ENCODE data around the gene BLOC1S3. TPM values are rescaled to one million over a fixed set of nuclear protein-coding genes. Genes with fewer than 3 reads are reported as not detected.

The BLOC1S3 gene
- total and polyA plus RNA-seq, 9 donors: 1.8 to 8.4 (median 7.2) TPM

DNA sequence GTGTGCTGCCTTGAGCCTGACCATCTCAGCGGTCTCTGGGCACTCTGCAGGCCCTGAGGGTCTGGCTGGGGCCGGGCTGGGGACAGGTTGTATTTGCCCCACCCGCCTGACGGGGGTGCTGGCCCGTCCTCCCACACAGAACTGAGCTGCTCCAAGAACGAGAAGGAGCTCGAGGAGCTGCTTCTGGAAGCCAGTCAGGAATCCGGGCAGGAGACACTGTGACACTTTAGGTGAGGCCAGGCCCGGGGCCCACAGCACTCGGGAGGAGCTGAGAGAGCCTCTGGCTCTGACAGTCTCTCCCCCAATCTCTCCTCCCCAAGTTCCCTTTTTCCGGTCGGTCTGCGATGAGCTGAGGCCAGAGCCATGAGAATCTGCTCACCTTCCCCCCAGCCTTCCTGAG lies 32.3 kb upstream of the BLOC1S3 start:
- Histone ChIP-seq H3K36me3 (ENCODE audit: control insufficient read depth, insufficient read depth, low read length) (peaks cover 54% of the 10 kb centered on the region), H3K4me3 (ENCODE audit: low read length) (no peak overlapping the region), H3K9me3 (replicated peaks; ENCODE audit: control insufficient read depth, low read depth, low read length) (no peaks in the 10 kb centered on the region), H3K4me1 (ENCODE audit: control insufficient read depth, insufficient read depth, low read length) (no peaks in the 10 kb centered on the region), H3K27ac (ENCODE audit: low read length) (no peak overlapping the region), H3K27me3 (ENCODE audit: control insufficient read depth, insufficient read depth, low read length) (peaks cover 10% of the 10 kb centered on the region)
- DNase-seq: no peak
- 48% methylated on average over 9 of the region's 13 CpGs for WGBS (ENCODE audit: insufficient coverage)

GRCh38 chr19:45146741-45147205 lies 31.8 kb upstream of the BLOC1S3 start:
- no peak for DNase-seq
- Histone ChIP-seq H3K4me1 (ENCODE audit: control insufficient read depth, insufficient read depth, low read length) (peaks cover 3% of the 10 kb centered on the region), H3K27me3 (ENCODE audit: control insufficient read depth, insufficient read depth, low read length) (peaks cover 16% of the 10 kb centered on the region), H3K9me3 (replicated peaks; ENCODE audit: control insufficient read depth, low read depth, low read length) (no peaks in the 10 kb centered on the region), H3K27ac (ENCODE audit: low read length) (no peak overlapping the region), H3K4me3 (ENCODE audit: low read length) (no peak overlapping the region), H3K36me3 (ENCODE audit: control insufficient read depth, insufficient read depth, low read length) (peaks cover 48% of the 10 kb centered on the region)
- 44% methylated on average over 10 of the region's 18 CpGs for WGBS (ENCODE audit: insufficient coverage)

DNA sequence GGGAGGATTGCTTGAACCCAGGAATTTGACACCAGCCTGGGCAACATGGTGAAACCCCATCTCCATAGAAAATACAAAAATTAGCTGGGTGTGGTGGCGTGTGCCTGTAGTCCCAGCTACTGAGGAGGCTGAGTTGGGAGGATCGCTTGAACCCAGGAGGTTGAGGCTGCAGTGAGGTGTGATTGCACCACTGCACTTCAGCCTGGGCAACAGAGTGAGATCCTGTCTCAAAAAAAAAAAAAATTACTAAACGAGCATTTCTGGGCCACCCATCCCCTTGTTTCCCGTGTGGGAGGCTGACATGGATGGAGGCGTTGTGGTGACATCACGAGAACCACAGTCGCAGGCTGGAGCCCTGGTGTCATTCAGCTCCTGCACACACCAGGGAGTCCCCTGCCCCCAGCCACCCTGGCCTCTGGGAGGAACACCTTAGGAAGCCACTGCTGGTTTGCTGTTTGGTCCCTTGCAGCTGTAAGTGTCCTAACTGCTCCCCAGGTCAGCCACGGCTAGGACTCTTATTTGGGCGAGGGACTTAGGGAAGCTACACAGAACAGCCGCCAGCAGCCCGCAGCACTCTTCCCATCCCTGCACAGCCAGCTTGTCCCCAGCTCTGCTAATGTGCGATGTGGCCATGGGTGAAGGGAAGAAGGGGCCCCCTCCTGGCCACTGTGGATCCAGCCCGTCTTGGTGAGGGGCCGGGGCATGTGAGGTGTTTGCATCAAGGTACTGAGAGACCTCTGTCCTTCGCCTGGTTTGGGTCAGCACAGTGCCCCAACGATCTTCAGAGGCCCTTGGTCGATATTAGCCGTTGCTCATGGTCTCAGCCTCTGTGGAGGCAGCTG lies 30.5 kb upstream of the BLOC1S3 start:
- Histone ChIP-seq H3K27ac (ENCODE audit: low read length) (no peak overlapping the region), H3K36me3 (ENCODE audit: control insufficient read depth, insufficient read depth, low read length) (peaks cover 39% of the 10 kb centered on the region), H3K4me1 (ENCODE audit: control insufficient read depth, insufficient read depth, low read length) (peaks cover 15% of the 10 kb centered on the region), H3K4me3 (ENCODE audit: low read length) (no peak overlapping the region), H3K27me3 (ENCODE audit: control insufficient read depth, insufficient read depth, low read length) (peaks cover 28% of the 10 kb centered on the region), H3K9me3 (replicated peaks; ENCODE audit: control insufficient read depth, low read depth, low read length) (no peaks in the 10 kb centered on the region)
- DNase-seq: no peak
- 70% methylated on average over 15 of the region's 18 CpGs for WGBS (ENCODE audit: insufficient coverage)

GRCh38 chr19:45149129-45149528 lies 29.5 kb upstream of the BLOC1S3 start:
- Histone ChIP-seq H3K9me3 (replicated peaks; ENCODE audit: control insufficient read depth, low read depth, low read length) (no peaks in the 10 kb centered on the region), H3K36me3 (ENCODE audit: control insufficient read depth, insufficient read depth, low read length) (peaks cover 31% of the 10 kb centered on the region), H3K4me1 (ENCODE audit: control insufficient read depth, insufficient read depth, low read length) (peaks cover 25% of the 10 kb centered on the region), H3K4me3 (ENCODE audit: low read length) (no peak overlapping the region), H3K27me3 (ENCODE audit: control insufficient read depth, insufficient read depth, low read length) (peaks cover 39% of the 10 kb centered on the region), H3K27ac (ENCODE audit: low read length) (no peak overlapping the region)
- DNase-seq: no peak
- 69% methylated on average over 3 of the region's 9 CpGs for WGBS (ENCODE audit: insufficient coverage)

- Histone ChIP-seq H3K36me3 (ENCODE audit: control insufficient read depth, insufficient read depth, low read length) (peaks cover 22% of the 10 kb centered on the region), H3K27ac (ENCODE audit: low read length) (no peak overlapping the region), H3K4me1 (ENCODE audit: control insufficient read depth, insufficient read depth, low read length) (peaks cover 27% of the 10 kb centered on the region), H3K27me3 (ENCODE audit: control insufficient read depth, insufficient read depth, low read length) (peaks cover 47% of the 10 kb centered on the region), H3K4me3 (ENCODE audit: low read length) (no peak overlapping the region), H3K9me3 (replicated peaks; ENCODE audit: control insufficient read depth, low read depth, low read length) (no peaks in the 10 kb centered on the region)
- WGBS (ENCODE audit: insufficient coverage): 93% methylated on average over 4 of the region's 4 CpGs
- DNase-seq: no peak
These were observed 28.4 kb upstream of the BLOC1S3 start for GRCh38 chr19:45150180-45150579.

- no peaks in the 10 kb centered on the region for H3K9me3 ChIP-seq (replicated peaks; ENCODE audit: control insufficient read depth, low read depth, low read length)
- no peak for DNase-seq
- peaks cover 18% of the 10 kb centered on the region for H3K36me3 ChIP-seq (ENCODE audit: control insufficient read depth, insufficient read depth, low read length)
- H3K4me3 ChIP-seq (ENCODE audit: low read length): no peak overlapping the region
- peaks cover 27% of the 10 kb centered on the region for H3K4me1 ChIP-seq (ENCODE audit: control insufficient read depth, insufficient read depth, low read length)
- H3K27ac ChIP-seq (ENCODE audit: low read length): no peak overlapping the region
- WGBS (ENCODE audit: insufficient coverage): 68% methylated on average over 2 of the region's 4 CpGs
- peaks cover 53% of the 10 kb centered on the region for H3K27me3 ChIP-seq (ENCODE audit: control insufficient read depth, insufficient read depth, low read length)
These were observed 27.8 kb upstream of the BLOC1S3 start for GRCh38 chr19:45150751-45151281.

DNA sequence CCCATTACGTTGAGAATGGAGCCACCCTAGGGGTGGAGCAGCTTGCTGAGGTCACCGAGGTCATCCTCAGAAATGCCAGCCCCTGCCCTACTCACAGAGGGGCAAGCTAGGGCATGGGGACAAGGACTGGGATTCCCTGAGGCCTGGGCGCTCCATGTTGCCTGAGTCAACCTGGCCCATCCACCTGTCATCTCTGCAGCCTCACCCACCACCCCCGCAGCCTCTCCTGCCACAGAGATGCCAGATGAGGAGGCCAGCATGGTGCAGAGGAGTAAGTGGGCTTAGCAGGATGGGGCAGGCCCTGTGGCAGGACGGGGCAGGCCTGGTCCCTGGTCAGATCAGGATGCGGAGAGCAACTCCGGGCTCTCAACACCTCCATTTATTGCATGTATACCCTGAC lies 27.3 kb upstream of the BLOC1S3 start:
- Histone ChIP-seq H3K9me3 (replicated peaks; ENCODE audit: control insufficient read depth, low read depth, low read length) (no peaks in the 10 kb centered on the region), H3K27me3 (ENCODE audit: control insufficient read depth, insufficient read depth, low read length) (peaks cover 58% of the 10 kb centered on the region), H3K4me3 (ENCODE audit: low read length) (no peak overlapping the region), H3K36me3 (ENCODE audit: control insufficient read depth, insufficient read depth, low read length) (peaks cover 13% of the 10 kb centered on the region), H3K4me1 (ENCODE audit: control insufficient read depth, insufficient read depth, low read length) (peaks cover 27% of the 10 kb centered on the region), H3K27ac (ENCODE audit: low read length) (no peak overlapping the region)
- DNase-seq: no peak
- 86% methylated on average over 5 of the region's 7 CpGs for WGBS (ENCODE audit: insufficient coverage)

DNA sequence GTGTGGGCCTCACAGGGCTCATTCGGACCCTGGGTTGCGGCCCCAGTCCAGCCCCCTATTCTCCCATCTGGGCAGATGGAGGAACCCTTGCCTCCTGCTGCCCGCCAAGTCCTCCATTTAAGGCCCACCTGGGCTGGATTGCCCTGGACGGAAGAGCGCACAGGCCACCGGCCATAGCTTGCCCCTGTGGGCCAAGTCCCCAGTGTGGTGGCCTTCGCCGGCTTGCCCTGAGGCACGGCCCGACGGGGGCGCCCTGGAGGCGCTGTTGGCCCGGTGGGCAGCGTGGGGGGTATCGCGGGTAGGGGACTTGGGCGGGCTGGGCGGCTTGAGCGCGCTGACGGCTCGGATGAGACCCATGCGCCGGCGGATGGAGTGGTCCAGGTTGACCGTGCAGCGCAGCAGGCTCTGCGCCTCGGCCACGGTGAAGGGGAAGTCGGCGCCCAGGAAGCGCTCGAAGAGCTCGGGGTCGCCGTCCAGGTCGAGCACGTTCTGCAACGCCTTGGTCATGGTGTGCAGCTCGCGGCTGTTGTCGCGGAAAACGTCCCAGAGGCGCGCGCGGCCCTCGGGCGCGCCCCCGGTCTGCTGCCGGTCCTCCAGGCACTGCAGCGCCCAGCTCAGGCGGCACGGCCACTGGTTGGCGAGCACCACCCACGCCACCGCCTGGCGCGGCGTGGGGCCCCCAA lies 26.6 kb upstream of the BLOC1S3 start:
- H3K4me3 ChIP-seq (ENCODE audit: low read length): peak overlapping the region; percentile 21
- H3K27me3 ChIP-seq (ENCODE audit: control insufficient read depth, insufficient read depth, low read length): peaks cover 63% of the 10 kb centered on the region
- no peak overlapping the region for H3K27ac ChIP-seq (ENCODE audit: low read length)
- no peak for DNase-seq
- H3K9me3 ChIP-seq (replicated peaks; ENCODE audit: control insufficient read depth, low read depth, low read length): no peaks in the 10 kb centered on the region
- WGBS (ENCODE audit: insufficient coverage): 9% methylated on average over 64 of the region's 64 CpGs
- peaks cover 27% of the 10 kb centered on the region for H3K4me1 ChIP-seq (ENCODE audit: control insufficient read depth, insufficient read depth, low read length)
- H3K36me3 ChIP-seq (ENCODE audit: control insufficient read depth, insufficient read depth, low read length): peaks cover 7% of the 10 kb centered on the region

GRCh38 chr19:45152504-45153338 lies 25.9 kb upstream of the BLOC1S3 start:
- WGBS (ENCODE audit: insufficient coverage): 2% methylated on average over 91 of the region's 91 CpGs
- H3K4me1 ChIP-seq (ENCODE audit: control insufficient read depth, insufficient read depth, low read length): peaks cover 27% of the 10 kb centered on the region
- H3K27me3 ChIP-seq (ENCODE audit: control insufficient read depth, insufficient read depth, low read length): peaks cover 66% of the 10 kb centered on the region
- DNase-seq: peak; percentile 63
- peaks cover 7% of the 10 kb centered on the region for H3K36me3 ChIP-seq (ENCODE audit: control insufficient read depth, insufficient read depth, low read length)
- peak overlapping the region; percentile 24 for H3K4me3 ChIP-seq (ENCODE audit: low read length)
- H3K9me3 ChIP-seq (replicated peaks; ENCODE audit: control insufficient read depth, low read depth, low read length): no peaks in the 10 kb centered on the region
- no peak overlapping the region for H3K27ac ChIP-seq (ENCODE audit: low read length)
